Measurements from ENCODE around the gene ABCG1.

DNA sequence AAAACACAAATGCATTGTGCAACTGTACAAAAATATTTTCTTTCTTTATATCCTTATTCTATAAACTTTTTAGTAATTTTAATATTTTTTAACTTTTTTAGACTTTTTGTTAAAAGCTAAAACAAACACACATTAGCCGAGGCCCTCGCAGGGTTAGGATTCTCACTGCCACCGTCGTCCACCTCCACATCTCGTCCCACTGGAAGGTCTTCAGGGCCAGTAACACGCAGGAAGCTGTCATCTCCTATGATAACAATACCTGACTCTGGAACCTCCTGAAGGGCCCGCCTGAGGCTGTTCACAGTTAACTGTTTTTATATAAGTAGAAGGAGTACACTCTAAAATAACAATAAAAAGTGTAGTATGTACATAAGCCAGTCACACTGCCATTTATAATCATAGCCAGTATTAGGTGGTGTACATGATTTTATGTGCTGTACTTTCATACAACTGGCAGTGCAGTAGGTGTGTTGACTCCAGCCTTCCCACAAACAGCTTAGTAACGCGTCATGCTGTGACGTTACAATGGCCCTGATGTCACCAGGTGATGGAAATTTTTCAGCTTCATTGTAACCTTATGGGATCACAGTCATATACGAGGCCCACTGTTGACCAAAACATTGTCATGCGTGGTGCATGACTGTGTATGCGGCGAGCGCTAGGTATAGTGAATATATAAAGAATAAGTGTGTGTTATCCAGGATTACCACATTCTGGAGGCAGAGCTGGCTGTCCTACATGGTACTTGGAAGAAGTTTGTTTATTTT, 123.0 kb downstream of the ABCG1 start:
- TF ChIP-seq POLR2AphosphoS5 (IDR thresholded peaks at IDR 0.05; ENCODE audit: low read depth, low read length) = no peak
- TF ChIP-seq TAF1 (IDR thresholded peaks at IDR 0.05; ENCODE audit: borderline replicate concordance, low read depth, low read length) = no peak
